Erythroblast (primary cell): ENCODE results near the gene IQSEC1.

ENCODE experiments used
- GATA1 ChIP-seq: IDR thresholded peaks from 2 replicates; pipeline ENCODE4 v1.6.1; 2011; ENCODE audit warnings: low read depth, mild to moderate bottlenecking, control low read depth, low read length, moderate library complexity
- POLR2A ChIP-seq: IDR thresholded peaks from 2 replicates; pipeline ENCODE4 v1.6.1; 2011; ENCODE audit warnings: mild to moderate bottlenecking, low read length

- no peak for TF ChIP-seq POLR2A
- no peak for TF ChIP-seq GATA1
Observed at GRCh38 chr3:12882336-12883310, 190.6 kb downstream of the IQSEC1 start.
